CD14-positive monocyte (primary cell): ENCODE data around the gene PGD. TPM values are rescaled to one million over a fixed set of nuclear protein-coding genes. Genes with fewer than 3 reads are reported as not detected.

Source experiments
- DNase-seq, 3 donors: peaks; one replicate each; pipeline ENCODE4 v3.0.0-alpha.2; 2011 to 2022
- H2AFZ ChIP-seq: 2 replicates; pipeline ENCODE4 v1.6.0; 2012; ENCODE audit warnings: mild to moderate bottlenecking, low read depth, low read length, inconsistent platforms; ENCODE audit not compliant: insufficient read depth, poor library complexity, severe bottlenecking
- H3K27ac ChIP-seq, 2 donors: 1 replicate in 1 of 2; 2 replicates in 1 of 2; pipeline ENCODE4 v1.5.1; 2012 to 2013; ENCODE audit warnings: low read length in 2 of 2, control low read depth in 1 of 2, inconsistent platforms in 1 of 2, low read depth in 1 of 2, mild to moderate bottlenecking in 1 of 2
- H3K27me3 ChIP-seq, 2 donors: one replicate each; pipeline versions ENCODE4 v1.6.0 to v1.6.1; 2011 to 2013; ENCODE audit warnings: low read length in 2 of 2; ENCODE audit not compliant: control insufficient read depth in 2 of 2, insufficient read depth in 2 of 2
- H3K36me3 ChIP-seq, 2 donors: replicated peaks in 1 of 2; 1 replicate in 1 of 2; 2 replicates in 1 of 2; pipeline versions ENCODE4 v1.5.1 to v1.6.1; 2012 to 2013; ENCODE audit warnings: low read length in 2 of 2, control low read depth in 1 of 2, inconsistent platforms in 1 of 2, mild to moderate bottlenecking in 1 of 2; ENCODE audit not compliant: insufficient read depth in 2 of 2, control insufficient read depth in 1 of 2
- H3K4me1 ChIP-seq, 2 donors: 1 replicate in 1 of 2; 2 replicates in 1 of 2; pipeline versions ENCODE4 v1.5.1 to v1.6.1; 2012 to 2013; ENCODE audit warnings: low read length in 2 of 2, control low read depth in 1 of 2, inconsistent platforms in 1 of 2, mild to moderate bottlenecking in 1 of 2, moderate library complexity in 1 of 2; ENCODE audit not compliant: insufficient read depth in 2 of 2, control insufficient read depth in 1 of 2
- H3K4me2 ChIP-seq: replicated peaks from 2 replicates; pipeline ENCODE3; 2012; ENCODE audit warnings: low read length, moderate library complexity, mild to moderate bottlenecking; ENCODE audit not compliant: poor library complexity, severe bottlenecking; ENCODE audit errors: extremely low read depth
- H3K4me3 ChIP-seq, 3 experiments: fragments of 200-600 bp in 1 of 3; sonication (generic) in 1 of 3; replicated peaks in 1 of 3; 1 replicate in 2 of 3; 2 replicates in 1 of 3; pipeline ENCODE4 v1.5.1; 2011 to 2013; ENCODE audit warnings: low read length in 3 of 3, mild to moderate bottlenecking in 3 of 3, control low read depth in 2 of 3, low read depth in 2 of 3, inconsistent platforms in 1 of 3, moderate library complexity in 1 of 3
- H3K79me2 ChIP-seq: 2 replicates; pipeline ENCODE4 v1.6.0; 2012; ENCODE audit warnings: mild to moderate bottlenecking, control low read depth, inconsistent platforms, low read length, moderate library complexity; ENCODE audit not compliant: insufficient read depth
- H3K9ac ChIP-seq: 2 replicates; pipeline ENCODE4 v1.6.0; 2017; ENCODE audit warnings: low read length, mild to moderate bottlenecking; ENCODE audit not compliant: insufficient read depth, poor library complexity, severe bottlenecking
- H3K9me3 ChIP-seq, 2 donors: replicated peaks in 1 of 2; 1 replicate in 1 of 2; 2 replicates in 1 of 2; pipeline versions ENCODE4 v1.5.1 to v1.6.1; 2012 to 2013; ENCODE audit warnings: low read length in 2 of 2, control low read depth in 1 of 2; ENCODE audit not compliant: control insufficient read depth in 1 of 2, insufficient read depth in 1 of 2
- H4K20me1 ChIP-seq: 2 replicates; pipeline ENCODE4 v1.6.0; 2012; ENCODE audit warnings: mild to moderate bottlenecking, low read length, control low read depth, moderate library complexity; ENCODE audit not compliant: insufficient read depth
- H3K27ac Mint-ChIP-seq, 7 donors: one replicate each; pipeline ENCODE4 v1.8.0; 2020; ENCODE audit warnings: mild to moderate bottlenecking in 7 of 7, mixed read lengths in 7 of 7, moderate library complexity in 6 of 7, inconsistent platforms in 2 of 7
- H3K27me3 Mint-ChIP-seq, 3 donors: one replicate each; pipeline ENCODE4 v1.8.0; 2021 to 2022; ENCODE audit warnings: low read depth in 3 of 3, mild to moderate bottlenecking in 3 of 3, mixed read lengths in 3 of 3, moderate library complexity in 3 of 3, inconsistent platforms in 1 of 3
- H3K36me3 Mint-ChIP-seq, 2 donors: one replicate each; pipeline ENCODE4 v1.8.0; 2020; ENCODE audit warnings: mixed read lengths in 2 of 2, inconsistent platforms in 1 of 2, mild to moderate bottlenecking in 1 of 2
- H3K4me1 Mint-ChIP-seq: one replicate; pipeline ENCODE4 v1.8.0; 2020; ENCODE audit warnings: mild to moderate bottlenecking, mixed read lengths
- H3K4me3 Mint-ChIP-seq, 2 donors: one replicate each; pipeline ENCODE4 v1.8.0; 2020; ENCODE audit warnings: mild to moderate bottlenecking in 2 of 2, mixed read lengths in 2 of 2, moderate library complexity in 1 of 2
- H3K9me3 Mint-ChIP-seq, 7 donors: one replicate each; pipeline ENCODE4 v1.8.0; 2020 to 2022; ENCODE audit warnings: mixed read lengths in 7 of 7, mild to moderate bottlenecking in 6 of 7, moderate library complexity in 6 of 7, inconsistent platforms in 2 of 7
- CTCF ChIP-seq: fragments of 200-600 bp; IDR thresholded peaks from one replicate; pipeline ENCODE4 v1.8.0; 2022; ENCODE audit warnings: antibody characterized with exemption, mild to moderate bottlenecking
- WGBS: methylation state at CpG from one replicate; pipeline ENCODE4 v1.1.5; 2013; ENCODE audit warnings: missing lambda C conversion rate; ENCODE audit not compliant: insufficient coverage; 5-methylcytosine and 5-hydroxymethylcytosine counted together
- intact Hi-C, 2 donors: fragments of 100-400 bp; cut with micrococcal nuclease; formaldehyde crosslinking; loops; one replicate each; pipeline versions ENCODE4 v1.15.0 to v1.15.1; 2023
- polyA minus RNA-seq: library from RNA; depleted of rRNA, polyadenylated mRNA; stranded (reverse); fragments of >200 nt; gene quantifications from 2 replicates; pipeline ENCODE4 v1.2.3, GENCODE V29; 2012
- polyA plus RNA-seq, 3 donors: library from polyadenylated mRNA; depleted of rRNA in 1 of 3; unstranded in 2 of 3; stranded (reverse) in 1 of 3; fragments of 300-500 nt in 2 of 3; fragments of >200 nt in 1 of 3; fragmentation: Illumina TruSeq in 2 of 3; gene quantifications; 1 replicate in 2 of 3; 2 replicates in 1 of 3; pipeline ENCODE4 v1.2.3, GENCODE V29; 2012 to 2021
- total RNA-seq, 12 experiments: library from RNA in 1 of 12; stranded (reverse) in 1 of 12; fragments of 120-200 nt in 1 of 12; gene quantifications; one replicate each; pipeline ENCODE4 v1.2.4 and lab custom pipeline; 2013 to 2026; ENCODE audit warnings: mixed read lengths in 6 of 12, inconsistent platforms in 1 of 12

PGD gene
- 228 TPM for total RNA-seq (2013)
- polyA plus RNA-seq (100 to 1,000 TPM; 173 to 509 (median 471) TPM), polyA minus RNA-seq (117 and 208 TPM in 2 replicates), total RNA-seq (lab: John Stamatoyannopoulos, UW) (201 to 285 (median 216) reads per million in 11 experiments)

- Mint-ChIP-seq H3K9me3 (peaks cover 0 to 9% (median 5%) of the 10 kb centered on the region in 7 donors), H3K4me1 (peaks cover 38% of the 10 kb centered on the region), H3K36me3 (peaks cover 24 to 28% of the 10 kb centered on the region in 2 donors), H3K4me3 (peak within 1 kb of the TSS; percentile 94 to 99), H3K27ac (peak within 1 kb of the TSS; percentile 87 to 98 (median 96)), H3K27me3 (no peaks in the 10 kb centered on the region)
- DNase-seq: peak; percentile 94 to 96 (median 95)
- H4K20me1 ChIP-seq: peaks cover 38% of the 10 kb centered on the region
- 1% methylated on average over 76 of the region's 76 CpGs for WGBS
- H3K79me2 ChIP-seq: peaks cover 77% of the 10 kb centered on the region
- peak within 1 kb of the TSS; percentile 95 for H2AFZ ChIP-seq
- intact Hi-C loops: loop anchor here in 1 of 2 donors (1.0 to 2.0 kb wide), 2 partner anchors 11 to 16 kb away; no protein-coding TSS in a partner anchor
- peak within 1 kb of the TSS; percentile 75 to 83 for H3K27ac ChIP-seq
- peaks cover 25 to 31% of the 10 kb centered on the region in 2 donors for H3K4me1 ChIP-seq
- H3K4me3 ChIP-seq: peak within 1 kb of the TSS; percentile 69 to 98 (median 87)
- H3K27me3 ChIP-seq: no peaks in the 10 kb centered on the region
- peak within 1 kb of the TSS; percentile 85 for H3K9ac ChIP-seq
- TF ChIP-seq CTCF: no peak
- H3K9me3 ChIP-seq: no peaks in the 10 kb centered on the region
- H3K36me3 ChIP-seq: peaks cover 16 to 27% of the 10 kb centered on the region in 2 donors
- peak within 1 kb of the TSS; percentile 98 for H3K4me2 ChIP-seq
Measured at GRCh38 chr1:10398734-10399443, at the start of gene PGD. Gene PGD, plus strand, starts transcription at chr1:10399064. Its CDS starts 54 bp downstream, at chr1:10399118.

DNA sequence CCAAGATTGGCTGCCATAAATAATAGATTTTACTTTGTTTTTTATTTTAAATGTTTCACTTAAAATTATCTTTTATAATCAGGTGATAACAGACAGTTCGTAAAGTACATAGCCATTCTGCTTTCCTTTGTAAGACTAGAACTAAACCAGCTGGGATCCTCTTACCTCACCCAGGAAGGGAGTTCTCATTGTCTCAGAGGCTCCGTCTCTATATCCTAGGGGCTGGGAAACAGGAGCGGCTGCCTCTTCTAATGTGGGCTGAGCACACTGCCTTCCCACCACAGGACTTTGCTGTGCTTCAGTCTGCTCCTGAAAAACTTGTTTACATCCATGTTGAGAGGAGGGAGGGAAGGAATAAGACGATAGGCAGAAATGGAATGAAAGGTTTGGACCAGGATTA, 45.6 kb upstream of the PGD start:
- Histone ChIP-seq H3K4me2 (no peak overlapping the region), H2AFZ (no peak overlapping the region), H3K4me3 (no peak overlapping the region), H3K9ac (no peak overlapping the region), H3K36me3 (peaks cover 33 to 69% of the 10 kb centered on the region in 2 donors), H4K20me1 (no peaks in the 10 kb centered on the region), H3K79me2 (no peaks in the 10 kb centered on the region), H3K27me3 (no peaks in the 10 kb centered on the region), H3K9me3 (no peaks in the 10 kb centered on the region), H3K4me1 (no peaks in the 10 kb centered on the region), H3K27ac (no peak overlapping the region)
- Mint-ChIP-seq H3K27me3 (peaks cover 0 to 3% (median 0%) of the 10 kb centered on the region in 3 donors), H3K27ac (peak overlapping the region in 1 of 7 donors; percentile 37), H3K9me3 (no peaks in the 10 kb centered on the region), H3K4me3 (no peak overlapping the region), H3K4me1 (no peaks in the 10 kb centered on the region), H3K36me3 (peaks cover 51 to 58% of the 10 kb centered on the region in 2 donors)
- DNase-seq: no peak
- intact Hi-C loops: no loop called here
- WGBS: 96% methylated on average over 4 of the region's 4 CpGs
- no peak for TF ChIP-seq CTCF
